Middle frontal gyrus (tissue), 1 donor: ENCODE results near the gene CASKIN1.

Experiments
- DNase-seq: peaks from one replicate; pipeline ENCODE4 v3.0.0-alpha.2; 2015; ENCODE audit warnings: low spot score; ENCODE audit errors: extremely low spot score

The CASKIN1 gene

DNA sequence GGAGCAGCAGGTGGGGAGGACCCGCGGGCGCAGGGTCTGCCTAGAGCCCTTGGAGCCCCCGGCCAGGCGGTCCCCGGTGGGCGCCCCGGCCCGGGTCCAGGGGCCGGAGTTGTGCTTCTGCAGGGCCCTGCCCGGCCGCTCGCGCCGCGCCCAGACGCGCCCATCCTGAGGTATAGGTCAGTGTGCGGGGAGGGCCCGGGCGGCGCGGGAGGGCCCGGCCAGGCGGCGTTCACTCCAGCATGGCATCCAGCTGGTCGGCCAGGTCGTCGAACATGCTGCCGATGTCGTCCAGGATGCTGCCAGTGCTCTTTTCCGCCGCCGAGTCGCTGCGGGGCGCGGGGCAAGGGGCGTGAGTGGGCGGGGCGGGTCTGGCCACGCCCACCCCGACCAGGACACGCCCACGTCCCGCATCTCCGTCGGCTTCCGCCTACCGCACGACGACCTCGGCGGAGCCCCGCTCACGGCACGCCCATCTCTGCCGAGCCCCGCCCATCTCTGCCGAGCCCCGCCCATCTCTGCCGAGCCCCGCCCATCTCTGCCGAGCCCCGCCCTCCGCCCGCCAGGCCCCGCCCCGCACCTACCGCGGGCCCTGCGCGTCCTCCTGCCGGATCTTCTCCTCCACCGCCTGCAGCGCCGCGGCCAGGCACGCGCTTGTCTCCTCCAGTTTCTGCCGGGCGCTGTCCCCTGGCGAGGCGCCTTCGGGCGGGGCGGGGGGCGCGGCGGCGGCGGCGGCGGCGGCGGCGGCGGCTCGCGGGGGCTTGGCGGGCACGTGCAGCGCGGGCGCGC lies 17.9 kb downstream of the CASKIN1 start:
- no peak for DNase-seq

DNA sequence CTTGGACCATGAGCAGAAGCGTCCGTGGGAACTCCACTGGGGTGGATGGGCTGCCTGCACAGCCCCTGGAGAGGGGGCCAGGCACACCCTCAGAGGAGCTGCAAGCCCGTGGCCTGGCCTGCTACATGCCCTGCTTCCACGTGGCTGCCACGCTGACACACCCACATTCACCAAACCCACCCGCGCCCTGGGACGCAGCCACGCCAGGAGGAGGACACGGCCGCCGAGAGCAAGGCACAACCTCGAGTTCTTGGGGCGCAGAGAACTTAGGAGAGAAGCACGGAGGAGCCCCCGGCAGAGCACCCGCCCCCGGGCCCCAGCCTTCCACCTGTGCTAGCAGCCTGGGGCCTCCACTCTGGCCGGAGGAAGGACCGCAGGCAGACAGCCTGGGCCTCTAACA lies 18.8 kb downstream of the CASKIN1 start:
- DNase-seq = no peak

DNA sequence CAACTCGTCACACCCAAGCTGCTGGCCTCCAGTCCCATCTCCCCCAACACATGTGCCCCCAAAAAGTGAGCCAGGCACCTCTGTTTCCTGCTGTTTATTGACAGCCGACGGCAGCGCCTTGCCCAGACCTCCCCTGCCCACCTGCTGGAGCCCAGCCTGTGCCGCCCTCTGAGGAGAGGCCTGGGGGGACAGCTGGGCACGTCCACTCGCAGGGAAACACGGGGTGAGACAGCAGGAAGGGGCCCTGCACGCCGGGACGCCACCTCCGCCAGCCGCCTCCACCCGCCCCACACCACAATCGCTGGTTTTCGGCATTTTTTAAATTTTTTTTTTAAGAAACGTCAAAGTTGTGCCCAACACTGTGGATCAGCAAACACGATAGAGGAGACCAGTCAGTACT lies 19.3 kb downstream of the CASKIN1 start:
- no peak for DNase-seq

DNA sequence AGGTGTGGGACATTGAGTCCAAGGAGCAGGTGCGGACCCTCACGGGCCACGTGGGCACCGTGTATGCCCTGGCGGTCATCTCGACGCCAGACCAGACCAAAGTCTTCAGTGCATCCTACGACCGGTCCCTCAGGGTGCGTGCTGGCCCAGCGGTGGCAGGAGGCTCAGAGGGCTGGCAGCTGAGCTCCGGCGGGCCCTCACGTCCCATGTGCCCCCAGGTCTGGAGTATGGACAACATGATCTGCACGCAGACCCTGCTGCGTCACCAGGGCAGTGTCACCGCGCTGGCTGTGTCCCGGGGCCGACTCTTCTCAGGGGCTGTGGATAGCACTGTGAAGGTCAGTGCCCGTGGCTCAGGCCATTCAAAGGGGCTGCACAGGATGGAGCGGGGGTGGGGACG lies 20.4 kb downstream of the CASKIN1 start:
- DNase-seq = no peak

DNA sequence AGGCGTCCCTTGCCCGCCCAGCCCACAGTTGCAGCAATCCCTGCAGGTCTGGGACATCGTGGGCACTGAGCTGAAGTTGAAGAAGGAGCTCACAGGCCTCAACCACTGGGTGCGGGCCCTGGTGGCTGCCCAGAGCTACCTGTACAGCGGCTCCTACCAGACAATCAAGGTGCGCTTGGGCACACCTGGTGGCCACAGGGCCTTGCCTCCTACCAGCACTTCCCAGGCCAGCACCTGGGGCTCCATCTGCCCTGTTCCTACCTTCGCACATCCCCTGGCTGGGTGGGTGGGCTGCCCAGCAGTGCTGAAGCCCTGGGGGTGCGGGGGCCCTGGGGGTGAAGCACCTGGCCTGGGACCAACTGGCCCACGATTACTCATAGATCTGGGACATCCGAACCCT lies 21.0 kb downstream of the CASKIN1 start:
- no peak for DNase-seq

DNA sequence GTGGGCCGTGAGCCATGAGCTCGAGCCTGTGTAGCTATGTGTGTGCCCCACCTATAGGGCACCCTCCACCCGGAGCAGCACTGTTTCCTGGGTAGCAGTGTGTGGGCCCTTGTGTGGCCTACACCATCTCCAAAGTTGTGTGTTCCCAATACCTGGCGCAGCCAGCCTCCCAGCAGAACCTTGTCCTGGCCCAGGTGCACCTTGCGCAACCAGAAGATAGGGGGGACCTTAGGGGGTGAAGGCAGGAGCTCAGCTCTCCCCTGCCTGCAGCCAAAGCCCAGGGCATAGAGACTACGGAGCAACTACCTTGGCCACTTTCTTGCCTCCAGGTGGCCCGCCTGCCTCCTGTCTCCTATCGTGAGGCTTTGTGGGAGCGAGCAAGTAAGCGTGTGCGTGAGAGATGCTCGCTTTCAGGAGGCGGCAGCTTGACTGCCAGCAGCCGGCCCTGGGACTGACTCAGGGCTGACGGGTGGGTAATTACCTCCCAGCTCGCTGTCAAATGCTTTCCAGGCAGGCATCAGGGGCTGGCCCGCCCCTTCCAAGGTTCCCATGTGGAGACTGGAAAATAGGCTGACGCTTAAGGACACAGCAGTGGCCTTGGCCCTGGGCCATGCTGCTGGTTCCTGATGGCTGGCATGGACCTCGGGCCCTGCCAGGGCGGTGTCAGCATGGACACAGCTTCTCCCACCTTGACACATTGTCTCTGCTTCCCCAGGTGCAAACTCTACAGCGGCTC lies 21.8 kb downstream of the CASKIN1 start:
- DNase-seq = no peak

DNA sequence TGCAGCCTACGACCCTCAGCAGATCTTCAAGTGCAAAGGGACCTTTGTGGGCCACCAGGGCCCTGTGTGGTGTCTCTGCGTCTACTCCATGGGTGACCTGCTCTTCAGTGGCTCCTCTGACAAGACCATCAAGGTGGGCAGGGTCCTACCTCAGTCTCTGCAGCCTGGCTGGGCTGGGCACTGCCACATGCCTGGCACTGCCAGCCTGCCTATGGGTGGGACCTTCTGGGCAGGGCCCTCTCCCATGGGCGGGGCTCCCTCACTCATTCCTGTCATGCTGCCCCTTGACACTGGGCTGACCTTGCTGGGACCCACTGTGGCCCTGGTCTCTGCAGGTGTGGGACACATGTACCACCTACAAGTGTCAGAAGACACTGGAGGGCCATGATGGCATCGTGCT lies 22.5 kb downstream of the CASKIN1 start:
- no peak for DNase-seq

DNA sequence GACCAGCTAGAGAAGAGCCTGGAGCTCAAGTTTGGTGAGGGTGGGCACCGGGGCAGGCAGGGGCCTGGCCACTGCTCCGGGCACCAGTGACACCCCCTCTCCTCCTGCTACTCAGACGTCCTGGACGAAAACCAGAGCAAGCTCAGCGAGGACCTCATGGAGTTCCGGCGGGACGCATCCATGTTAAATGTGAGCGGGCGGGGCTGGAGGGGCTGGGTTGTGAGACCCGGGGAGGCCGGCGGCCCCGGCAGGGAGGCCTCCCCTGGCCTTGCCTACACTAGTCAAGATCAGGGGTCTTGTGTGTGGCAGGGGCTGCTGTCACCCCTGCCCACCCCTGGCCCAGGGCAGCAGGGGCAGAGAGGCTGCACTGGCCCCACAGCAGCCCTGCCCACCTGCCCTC lies 23.0 kb downstream of the CASKIN1 start:
- no peak for DNase-seq

DNA sequence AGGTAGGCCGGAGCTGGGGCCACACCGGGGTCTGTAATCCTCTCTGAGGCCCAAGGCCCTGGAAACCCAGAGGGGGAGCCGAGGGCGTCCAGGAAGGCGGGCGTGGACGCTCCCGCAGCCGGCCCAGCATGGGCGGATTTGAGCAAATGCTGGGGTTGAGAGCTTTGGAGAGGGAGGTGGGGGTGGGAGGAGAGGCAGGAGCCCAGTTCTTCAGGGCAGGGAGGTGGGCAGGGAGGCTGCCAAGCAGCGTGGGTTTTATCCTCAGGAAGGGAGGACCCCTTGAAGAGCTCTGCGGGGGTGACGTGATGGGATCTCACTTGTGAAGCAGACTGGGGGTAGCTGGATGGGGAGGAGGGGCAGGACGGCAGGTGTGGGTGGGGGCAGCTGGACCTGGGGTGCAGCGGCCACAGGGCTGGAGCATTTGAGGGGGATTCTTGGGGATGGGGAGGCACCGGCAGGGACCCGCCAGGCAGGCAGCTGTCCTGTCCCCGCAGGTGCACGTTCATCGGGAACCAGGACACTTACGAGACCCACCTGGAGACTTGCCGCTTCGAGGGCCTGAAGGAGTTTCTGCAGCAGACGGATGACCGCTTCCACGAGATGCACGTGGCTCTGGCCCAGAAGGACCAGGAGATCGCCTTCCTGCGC lies 23.6 kb downstream of the CASKIN1 start:
- no peak for DNase-seq

DNA sequence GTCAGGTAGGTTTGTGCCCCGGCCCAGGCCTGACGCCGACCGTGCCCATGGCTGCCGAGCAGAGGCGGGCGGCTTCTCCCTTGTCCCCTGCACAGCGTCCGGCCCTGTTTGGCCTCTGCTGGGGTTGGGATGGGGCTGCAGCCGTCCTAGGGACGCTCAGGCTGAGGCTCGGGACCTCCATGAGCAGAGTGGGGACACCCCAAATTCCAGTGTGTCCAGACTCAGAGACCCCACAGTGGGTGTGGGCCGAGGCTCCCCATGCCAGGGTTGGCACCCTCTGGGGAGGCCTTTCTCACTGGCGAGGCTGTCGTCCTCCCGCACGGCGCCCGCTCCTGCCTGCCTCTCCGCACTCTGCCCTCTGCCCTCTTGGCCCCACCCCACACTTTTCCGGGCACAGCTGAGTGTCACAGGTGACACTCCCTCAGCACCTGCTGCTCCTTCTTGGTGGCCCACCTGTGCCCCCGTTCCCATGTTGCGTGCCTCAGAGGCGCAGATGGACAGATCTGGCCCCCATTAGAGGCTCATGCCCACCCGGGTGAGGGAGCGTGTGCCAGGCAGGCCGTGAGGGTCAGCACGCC lies 24.7 kb downstream of the CASKIN1 start:
- no peak for DNase-seq

DNA sequence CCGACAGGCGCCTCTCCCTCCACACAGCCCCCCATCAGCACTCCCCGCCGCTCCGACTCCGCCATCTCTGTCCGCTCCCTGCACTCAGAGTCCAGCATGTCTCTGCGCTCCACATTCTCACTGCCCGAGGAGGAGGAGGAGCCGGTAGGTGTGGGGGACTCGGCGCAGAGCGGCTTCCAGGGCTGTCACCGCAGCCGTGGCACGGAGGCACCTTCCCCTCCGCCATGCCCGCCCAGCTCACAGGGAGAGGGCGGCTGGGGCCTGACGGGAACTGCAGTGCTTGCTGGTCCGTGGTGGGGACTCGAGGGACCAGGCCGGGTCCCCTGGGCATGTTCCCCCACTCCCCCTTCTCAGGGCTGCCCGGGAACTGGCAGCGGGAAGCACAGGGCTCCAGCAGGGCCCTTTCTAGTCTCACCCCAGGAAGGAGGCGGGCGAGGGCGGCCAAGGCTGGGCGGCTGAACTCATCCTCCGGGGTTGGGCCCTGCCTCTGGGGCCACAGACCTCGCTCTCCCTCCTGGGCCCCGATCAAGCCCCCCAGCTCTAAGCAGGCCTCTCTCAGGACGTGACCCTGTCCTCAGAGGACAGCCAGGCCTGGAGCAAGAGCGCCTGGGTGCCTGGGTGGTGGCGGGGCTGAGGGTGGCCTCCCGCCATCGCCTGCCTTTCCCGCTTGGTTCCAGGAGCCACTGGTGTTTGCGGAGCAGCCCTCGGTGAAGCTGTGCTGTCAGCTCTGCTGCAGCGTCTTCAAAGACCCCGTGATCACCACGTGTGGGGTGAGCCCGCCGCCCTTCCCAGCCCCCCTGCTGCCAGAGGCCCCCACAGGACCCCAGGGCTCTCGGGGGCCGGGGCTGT lies 25.6 kb downstream of the CASKIN1 start:
- DNase-seq = no peak

DNA sequence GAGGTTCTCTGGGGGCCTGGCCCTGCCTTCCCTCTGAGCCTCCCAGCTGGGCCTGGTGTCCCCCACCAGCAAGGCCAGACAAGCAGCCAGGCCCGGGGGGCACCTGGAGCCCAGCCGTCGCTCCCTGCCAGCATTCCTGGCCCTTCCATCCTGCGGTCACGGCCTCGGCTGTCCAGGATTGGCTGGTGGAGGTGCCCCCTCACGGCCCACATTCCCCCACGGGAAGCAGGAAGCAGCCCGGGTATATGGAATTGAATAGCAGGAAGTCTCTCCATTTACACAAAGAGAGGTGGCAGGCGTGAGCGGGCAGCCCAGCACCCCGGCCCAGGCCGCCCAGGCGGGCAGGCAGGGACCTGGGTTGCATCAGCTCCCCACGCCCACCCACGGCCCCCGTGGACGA lies 26.3 kb downstream of the CASKIN1 start:
- DNase-seq = no peak

DNA sequence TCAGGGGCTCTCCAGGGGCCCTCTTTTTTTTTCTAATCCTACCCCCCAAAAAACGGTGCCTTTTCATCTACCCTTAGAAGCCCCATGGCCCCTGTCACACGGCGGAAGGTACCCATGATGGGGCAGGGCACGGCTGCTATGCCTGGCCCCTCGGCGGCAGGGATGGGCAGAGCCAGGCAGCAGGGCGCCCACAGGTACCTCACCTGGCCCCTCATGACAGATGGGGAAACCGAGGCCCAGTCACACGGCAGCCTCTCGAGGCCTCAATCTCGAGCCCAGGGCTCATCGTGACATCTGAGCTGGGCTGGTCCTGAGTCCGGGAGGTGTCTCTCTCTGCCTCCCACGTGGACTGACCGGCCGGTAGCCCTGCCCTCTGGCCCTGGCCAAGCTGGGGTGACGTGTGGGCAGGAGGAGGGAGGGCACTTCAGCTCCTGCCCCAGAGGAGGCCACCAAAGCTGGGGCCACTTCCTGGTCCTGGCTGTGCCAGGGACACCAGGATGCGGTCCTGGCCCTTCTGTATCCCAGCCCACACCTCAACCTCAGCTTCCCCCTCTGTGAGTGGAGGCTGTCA lies 29.3 kb downstream of the CASKIN1 start:
- no peak for DNase-seq

DNA sequence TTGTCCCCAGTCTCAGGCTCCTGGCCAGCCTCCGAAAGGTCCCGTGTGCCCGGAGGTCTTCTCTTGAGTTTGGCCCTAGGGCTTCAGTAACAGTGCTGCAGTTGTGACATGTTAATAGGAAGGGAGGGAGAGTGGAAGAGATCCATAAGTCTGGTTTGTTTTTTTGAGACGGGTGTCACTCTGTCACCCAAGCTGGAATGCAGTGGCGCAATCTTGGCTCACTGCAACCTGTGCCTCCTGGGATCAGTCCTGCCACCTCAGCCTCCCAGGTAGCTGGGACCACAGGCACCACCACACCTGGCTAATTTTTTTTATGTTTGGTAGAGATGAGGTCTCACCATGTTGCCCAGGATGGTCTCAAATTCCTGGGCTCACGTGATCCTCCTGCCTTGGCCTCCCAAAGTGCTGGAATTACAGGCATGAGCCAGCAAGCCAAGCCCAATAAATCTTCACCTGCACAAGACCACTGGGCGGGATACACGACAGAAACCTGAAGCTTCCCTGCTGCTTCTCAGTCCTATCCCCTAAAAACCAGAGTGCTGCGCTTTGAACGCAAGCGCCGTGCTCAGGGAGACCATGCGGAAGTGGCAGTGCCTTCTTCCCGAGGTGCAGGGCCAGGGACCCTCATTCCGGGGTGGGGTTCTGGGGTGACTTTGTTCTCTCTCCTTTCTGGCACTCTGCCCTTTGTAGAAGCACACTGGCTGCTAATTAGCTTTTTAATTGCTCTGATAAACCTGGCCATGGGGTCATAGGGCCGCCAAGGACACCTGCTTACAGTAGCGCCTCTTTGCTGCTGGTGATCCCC lies 29.9 kb downstream of the CASKIN1 start:
- DNase-seq = no peak

DNA sequence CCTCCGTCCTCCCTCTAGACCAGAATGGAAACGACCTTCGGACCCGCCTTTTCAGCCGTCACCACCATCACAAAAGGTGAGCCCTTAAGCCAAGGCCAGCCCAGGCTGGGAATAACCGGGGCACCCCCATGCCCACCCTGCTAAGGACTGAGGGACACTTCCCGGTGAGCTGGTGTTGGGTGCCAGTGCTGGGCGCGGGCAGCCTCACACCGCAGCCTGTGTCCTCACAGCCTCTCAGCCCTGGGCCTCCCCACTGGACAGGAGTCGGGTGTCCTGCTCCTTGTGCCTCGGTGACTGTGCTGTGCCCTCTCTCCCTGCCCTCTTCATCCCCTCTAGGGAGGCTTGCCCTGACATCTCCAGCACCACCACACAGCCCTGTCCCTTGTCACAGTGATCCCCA lies 30.5 kb downstream of the CASKIN1 start:
- no peak for DNase-seq

DNA sequence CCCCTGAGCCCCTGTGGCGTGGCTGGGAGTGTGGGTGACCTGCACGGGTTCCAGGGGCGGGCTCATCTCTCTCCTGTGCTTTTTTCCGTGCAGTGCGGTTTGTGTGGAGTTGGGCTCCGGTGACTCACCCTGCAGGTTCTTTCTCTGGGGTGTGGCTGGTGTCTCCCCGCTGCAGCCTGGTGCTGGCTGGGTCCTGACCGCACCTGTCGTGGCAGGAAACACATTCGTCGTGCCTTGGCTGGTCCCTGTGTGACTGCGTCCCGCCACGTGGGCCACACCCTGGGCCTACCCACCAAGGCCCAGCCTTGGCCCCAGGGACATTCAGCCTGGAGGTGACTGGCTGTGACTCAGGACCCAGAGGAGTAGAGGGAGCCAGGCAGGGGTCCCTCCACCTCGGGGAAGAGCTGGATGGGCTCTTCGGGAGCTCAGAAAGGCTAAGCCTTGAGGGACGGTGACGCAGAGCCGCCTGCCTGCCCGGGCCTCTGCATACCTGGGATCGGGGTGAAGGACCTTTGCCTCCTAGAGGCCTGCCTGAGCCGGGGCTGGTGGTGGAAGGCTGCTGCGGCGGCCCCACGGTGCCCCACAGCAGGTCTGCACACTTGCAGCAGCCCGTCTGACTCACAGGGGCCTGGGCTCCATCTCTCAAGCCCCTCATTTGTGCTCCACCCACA lies 33.1 kb downstream of the CASKIN1 start:
- no peak for DNase-seq

DNA sequence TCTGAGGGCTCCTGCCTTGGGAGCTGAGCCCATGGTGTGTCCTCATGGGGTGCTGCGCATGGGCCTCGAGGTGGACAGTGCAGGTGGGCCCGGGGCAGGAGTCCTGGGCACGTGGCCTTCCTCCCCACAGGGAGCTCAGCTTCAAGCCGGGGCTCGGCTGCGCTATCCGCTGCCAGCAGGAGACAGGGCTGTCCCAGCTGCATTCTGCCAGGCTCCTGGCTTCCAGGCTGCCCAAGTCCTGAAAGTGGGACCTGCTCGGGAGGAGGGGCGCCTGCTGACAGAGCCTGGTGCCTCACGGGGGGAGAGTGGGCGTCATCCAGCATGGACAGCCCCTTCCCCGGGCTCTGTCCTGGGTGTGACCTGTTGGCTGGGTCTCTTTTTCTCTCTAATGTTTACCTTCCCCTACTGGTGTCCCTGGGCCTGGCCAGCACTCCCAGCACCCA lies 33.7 kb downstream of the CASKIN1 start:
- DNase-seq = no peak

DNA sequence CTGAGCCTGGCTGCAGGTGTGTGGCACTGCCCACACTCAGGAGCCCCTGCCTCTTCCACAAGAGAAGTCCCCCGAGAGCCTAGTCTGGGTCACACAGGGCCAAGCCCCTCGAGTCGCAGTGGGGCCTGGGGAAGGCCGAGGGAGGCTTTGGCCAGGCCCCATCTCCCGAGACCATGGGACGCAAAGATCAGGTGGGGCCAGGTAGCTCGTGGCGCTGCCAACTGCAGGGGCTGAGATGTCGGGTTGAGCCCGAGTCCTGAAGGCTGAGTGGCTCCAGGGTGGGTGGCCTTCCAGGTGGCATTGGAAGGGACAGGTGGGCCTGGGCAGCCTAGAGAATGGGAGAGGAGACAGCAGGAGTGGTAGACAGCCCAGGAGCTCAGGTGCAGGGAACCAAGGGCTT lies 34.5 kb downstream of the CASKIN1 start:
- DNase-seq = no peak

DNA sequence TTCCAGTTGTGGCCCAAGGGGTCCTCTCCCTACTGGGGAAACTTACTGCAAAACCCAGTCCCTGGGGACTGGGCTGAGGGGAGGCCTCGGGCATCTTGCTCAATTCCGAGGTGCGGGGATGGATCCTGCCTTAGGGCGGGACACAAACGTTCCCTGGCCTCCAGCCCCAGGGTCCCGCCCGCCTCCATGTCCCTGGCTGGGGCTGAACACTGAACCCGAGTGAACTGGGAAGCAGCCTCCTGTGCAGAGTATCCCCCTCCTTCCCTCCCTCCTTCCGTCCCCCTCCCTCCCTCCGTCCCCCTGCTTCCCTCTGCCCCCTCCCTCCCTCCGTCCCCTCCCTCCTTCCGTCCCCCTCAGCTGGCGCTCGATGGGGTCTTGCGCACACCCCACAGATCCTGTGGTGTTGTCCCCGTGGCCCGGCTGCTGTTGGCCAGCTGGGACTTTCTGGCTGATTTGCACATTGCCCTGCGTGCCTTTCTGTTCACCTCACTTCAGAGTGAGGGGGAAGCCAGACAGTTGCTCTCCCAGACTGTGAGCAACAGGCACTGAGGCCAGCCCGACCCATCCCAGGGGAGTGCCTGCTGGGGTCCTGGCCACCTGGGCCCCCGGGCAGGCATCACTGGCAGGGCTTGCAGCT lies 35.4 kb downstream of the CASKIN1 start:
- DNase-seq = no peak
